Measurements from ENCODE around the gene CLIP1.

The CLIP1 gene

DNA sequence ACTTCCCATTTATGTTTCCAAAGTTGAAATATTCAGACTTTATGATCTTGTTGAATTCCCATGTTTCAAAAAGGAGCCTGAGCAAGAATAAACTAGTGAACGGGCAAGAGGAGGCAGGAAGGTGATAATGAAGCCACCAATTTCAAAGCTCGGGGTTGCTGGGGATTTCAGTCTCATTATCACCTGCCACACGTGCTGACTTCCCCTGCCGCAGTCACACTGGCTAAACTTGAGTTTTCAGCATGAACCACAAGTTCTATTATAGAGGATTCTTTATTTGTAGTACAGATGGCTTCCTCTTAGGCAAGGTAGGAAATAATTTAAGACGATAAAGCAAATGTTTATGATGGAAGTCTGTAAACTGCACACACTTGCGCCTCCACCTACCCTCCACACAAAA is 178.5 kb downstream of the CLIP1 start:
- no peak for DNase-seq

DNA sequence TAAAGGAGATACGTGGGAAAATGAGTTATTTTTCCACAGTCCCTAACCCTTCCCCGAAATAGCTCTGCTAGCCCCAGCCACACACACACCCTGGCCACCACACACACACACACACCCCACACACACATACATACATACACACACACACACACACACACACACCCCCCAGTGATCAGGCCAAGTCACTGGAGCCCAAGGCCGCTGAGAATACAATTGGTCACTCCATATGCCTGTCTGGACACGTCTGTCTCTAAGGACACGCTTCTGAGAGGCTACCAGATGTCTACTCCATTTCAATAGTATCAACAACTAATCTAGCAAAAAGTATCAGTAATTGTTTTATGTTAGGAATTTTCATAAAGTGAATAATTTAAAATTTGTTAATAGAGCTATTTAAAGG is 183.6 kb downstream of the CLIP1 start:
- DNase-seq = no peak

DNA sequence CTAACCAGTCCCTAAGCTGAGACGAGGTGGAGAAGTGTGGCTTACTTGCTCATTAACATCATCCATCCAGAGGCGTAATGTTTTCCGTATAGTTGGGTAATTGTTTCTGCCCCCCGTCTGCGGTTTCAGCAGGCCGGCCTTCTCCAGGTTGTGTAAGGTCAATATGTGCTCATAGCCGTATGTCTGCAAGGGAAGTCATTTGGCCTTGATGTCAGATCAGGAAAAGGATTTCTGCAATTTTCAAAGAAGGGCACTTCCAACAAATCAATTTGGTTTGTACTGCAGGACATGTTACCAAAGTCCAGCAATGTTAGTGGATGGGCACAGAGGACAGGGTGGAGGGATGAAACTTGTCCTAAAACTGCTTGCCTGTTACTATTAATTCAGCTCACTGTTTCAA is 186.7 kb downstream of the CLIP1 start:
- DNase-seq = no peak

DNA sequence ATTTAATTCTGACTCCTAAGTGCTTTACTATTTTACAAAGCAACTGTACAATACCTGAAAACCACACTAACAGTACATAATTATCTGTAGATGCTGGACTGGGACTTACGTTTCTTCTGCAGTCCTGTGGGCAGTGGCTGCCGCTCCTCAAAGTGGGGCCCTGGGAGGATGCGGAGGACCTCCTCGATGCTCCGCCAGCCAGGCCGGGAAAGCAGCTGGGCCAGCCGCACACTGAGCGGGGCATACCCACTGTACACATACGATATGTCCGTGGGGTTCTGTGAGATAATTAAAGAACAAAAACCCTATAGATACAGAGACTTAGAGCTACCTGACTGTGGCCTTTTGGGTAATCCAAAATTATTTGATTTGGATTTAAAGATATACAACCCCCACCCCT is 189.8 kb downstream of the CLIP1 start:
- DNase-seq = no peak

DNA sequence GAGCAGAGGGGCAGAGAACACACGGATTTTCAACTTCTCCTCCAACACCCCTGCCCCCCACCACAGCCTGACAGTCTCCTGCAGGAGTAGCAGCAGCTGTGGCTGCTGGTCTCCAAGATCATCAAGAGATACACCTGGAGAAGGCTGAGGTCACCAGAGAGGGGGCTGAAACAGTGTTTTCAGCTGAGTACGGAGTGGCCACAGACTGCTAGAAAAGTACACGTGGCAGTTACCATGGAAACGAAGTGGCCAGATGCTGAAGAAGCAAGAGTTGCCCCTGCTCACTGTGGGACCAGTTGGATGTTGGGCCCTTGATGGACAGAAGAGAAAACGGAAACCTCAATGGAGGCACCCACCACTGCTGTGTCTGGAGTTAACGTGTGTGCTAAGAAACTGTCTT is 191.7 kb downstream of the CLIP1 start:
- no peak for DNase-seq

DNA sequence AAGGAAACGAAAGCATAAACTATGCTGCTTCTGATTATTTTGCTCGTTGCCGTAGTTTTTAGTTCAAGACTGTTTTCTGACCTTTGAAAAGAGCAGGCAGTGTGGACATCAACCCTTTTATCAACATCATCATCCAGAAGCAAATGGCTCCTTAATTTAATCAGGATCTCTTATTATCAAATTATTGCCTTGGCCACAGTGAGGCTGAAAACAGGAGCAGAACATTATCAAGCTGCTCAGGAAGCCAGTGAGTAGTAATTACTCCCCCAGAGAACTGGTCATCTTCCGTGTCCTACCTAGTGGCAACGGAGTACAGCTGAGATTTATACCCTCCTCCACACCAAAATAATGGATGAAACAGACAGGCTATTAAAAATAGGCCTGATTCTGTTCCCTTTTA is 194.4 kb downstream of the CLIP1 start:
- no peak for DNase-seq

DNA sequence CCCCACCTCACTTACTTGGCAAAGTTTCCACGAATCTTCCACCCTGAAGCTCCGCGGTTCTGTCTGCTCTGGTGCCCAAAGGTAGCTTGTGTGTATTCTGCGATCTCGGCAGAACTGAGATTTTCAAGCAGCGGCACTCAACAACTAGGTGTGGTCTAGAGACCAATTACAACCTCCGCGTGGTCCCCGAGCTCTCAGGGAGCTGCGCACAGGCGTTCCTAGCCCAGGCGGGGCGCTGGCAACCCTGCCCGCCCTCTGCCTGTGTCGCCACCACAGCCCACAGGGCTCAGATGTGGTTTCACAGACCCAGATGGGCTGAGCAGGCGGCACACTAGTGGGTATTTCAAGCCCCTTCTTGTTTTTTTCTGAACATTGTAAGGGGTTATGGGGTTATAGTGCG is 195.1 kb downstream of the CLIP1 start:
- DNase-seq = no peak

DNA sequence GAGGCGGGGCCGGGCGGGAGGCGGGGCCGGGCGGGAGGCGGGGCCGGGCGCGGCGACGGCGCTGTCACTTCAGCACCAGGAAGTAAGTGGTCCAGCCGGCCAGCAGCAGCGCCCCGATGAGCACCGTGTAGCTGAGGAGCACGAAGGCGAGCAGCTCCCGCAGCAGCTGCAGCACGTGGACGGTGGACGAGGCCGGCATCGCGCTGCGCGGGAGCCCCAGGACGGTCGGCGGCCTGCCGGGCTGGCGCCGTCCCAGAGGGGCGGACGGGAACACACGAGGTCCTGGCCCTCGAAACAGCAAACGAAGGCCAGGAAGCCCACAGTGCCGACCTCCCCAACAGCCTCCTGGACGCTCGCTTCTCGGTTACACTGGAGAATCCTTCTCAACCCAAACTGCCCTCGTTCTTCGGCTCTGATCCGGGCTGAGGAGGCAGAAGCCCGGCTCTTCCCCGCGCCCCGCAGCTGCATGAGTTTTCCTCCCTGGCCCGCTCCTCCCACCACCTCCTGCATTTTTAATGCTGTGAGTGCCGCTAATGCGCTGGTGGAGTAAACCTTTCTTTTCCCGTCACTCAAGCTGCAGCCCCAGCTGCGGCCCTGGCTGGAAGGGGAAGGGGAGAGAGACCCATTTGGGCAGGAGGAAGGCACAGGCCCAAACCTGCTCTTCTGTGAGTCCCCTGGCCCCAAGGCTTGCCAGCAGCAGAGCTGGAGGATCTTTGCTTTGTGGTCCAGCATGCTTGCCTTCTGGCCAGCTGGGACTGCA is 195.9 kb downstream of the CLIP1 start:
- no peak for DNase-seq

DNA sequence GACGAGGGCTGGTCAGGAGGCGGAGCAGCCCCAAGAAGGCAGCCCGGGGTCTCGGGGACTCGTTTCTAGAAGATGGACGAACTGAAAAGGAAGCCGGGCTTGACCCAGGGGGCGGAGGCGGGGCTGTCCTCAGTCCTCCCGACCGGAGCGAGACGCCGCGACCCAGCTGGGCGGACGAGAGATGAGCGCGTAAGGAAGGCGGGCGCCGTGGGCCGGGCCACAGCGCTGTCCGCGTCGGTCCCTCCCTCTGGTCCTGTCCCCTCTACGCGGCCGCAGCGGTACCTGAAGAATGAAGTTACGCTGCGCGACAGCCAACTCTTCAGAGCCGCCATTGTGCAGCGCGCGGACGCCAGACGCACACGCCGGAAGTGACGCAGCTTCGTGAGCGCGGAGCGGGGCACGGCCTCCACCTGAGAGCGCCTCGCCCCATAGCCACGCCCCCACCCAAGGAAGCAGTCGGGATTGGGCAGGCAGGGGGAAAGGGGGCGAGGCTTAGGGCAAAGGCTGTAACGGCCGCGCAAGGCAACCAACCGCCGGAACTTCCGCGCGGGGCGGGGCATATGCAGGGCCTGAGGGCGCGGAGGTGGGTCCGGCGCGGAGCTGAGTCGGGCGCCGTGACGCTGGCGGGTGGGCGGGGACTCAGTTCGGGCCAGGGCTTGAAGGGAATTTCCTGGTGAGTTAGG is 196.6 kb downstream of the CLIP1 start, which contains the start of gene DIABLO:
DIABLO (minus strand) TSS at position 370 of the 683 bp plus-strand sequence; CDS start at position 332, 38 bp downstream.
- DNase-seq = peak; percentile 99 to 100

Measured in stimulated activated CD4-positive, alpha-beta T cell treated with anti-CD3 and anti-CD28 coated beads, Interleukin-2, amount 100 ng/mL, for 48 hours (primary cell).